ENCODE results near the gene TMEM269. TPM values are rescaled to one million over a fixed set of nuclear protein-coding genes. Genes with fewer than 3 reads are reported as not detected.

Gene TMEM269
- total RNA-seq, 1 experiment from 2014 or later, result 0.11 TPM

DNA sequence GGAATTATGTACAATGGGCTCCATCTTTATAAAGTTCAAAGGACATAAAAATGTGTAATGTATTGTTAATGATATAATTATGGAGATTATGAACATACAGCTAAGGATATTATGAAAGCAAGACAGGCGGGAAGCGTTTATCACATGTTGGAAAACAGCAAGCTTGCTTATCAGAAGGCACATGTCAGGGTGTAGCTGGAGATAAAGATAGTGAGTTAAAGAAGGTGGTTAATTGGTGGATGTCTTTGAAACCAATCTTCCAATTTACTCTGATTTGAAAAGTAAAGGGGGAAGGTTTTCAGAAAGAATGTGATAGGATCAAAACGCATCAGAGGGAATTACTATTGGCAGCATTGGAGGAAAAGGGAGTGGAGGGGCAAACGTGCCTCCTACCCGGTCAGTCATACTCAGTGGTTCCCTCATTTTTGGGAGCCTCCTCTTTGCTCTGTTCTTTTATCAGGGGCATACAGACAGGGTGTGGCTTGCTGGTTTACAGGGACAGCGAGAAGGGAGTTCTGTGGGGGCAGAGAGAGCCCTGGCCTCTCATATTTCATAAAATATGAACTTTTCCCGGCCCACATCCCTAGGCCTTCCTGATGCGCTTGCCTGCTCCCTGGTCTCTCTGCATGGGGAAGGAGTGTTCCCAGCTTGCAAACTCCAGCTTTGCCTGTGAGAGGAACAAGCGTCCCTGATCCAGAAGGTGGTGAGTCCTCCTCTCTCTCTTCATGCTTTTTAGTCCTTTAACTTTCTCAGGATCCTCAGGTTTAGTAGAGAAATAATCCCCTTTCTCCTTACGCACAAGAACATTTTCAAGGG, 40.5 kb downstream of the TMEM269 start:
- Histone ChIP-seq H4K20me1 (ENCODE audit: low read length) (no peaks in the 10 kb centered on the region), H3K9me3 (ENCODE audit: low read length) (no peaks in the 10 kb centered on the region), H3F3A (ENCODE audit: low read length, unreplicated experiment) (no peaks in the 10 kb centered on the region), H3K9ac (ENCODE audit: low read length) (no peak overlapping the region), H3K4me2 (ENCODE audit: low read length) (no peak overlapping the region), H3K4me3 (ENCODE audit: low read length) (no peak overlapping the region), H3K27ac (ENCODE audit: low read length) (no peak overlapping the region), H3K79me2 (ENCODE audit: low read length) (no peaks in the 10 kb centered on the region), H3K36me3 (ENCODE audit: low read depth, low read length) (no peaks in the 10 kb centered on the region), H3K9me2 (replicated peaks; ENCODE audit: low read length) (no peaks in the 10 kb centered on the region), H3K27me3 (ENCODE audit: low read length) (no peaks in the 10 kb centered on the region), H2AFZ (ENCODE audit: low read length) (no peak overlapping the region), H3K4me1 (ENCODE audit: insufficient read depth, low read length) (peaks cover 10% of the 10 kb centered on the region)
- no peak for ATAC-seq
- BruUV-seq (replicated peaks), result no TSS peak
- no peak for DNase-seq
- CTCF ChIA-PET, result no interaction called here
- intact Hi-C loops (cut with micrococcal nuclease), result no loop called here
- POLR2A ChIA-PET (ENCODE audit: unreplicated experiment), result no interaction called here
- TF ChIP-seq EZH2phosphoT487 (IDR thresholded peaks at IDR 0.05; ENCODE audit: borderline replicate concordance, low read length) (no peak), EZH2 (IDR thresholded peaks at IDR 0.05; ENCODE audit: low read length, unreplicated experiment) (no peak)
- TF ChIP-seq, protein P1, sequence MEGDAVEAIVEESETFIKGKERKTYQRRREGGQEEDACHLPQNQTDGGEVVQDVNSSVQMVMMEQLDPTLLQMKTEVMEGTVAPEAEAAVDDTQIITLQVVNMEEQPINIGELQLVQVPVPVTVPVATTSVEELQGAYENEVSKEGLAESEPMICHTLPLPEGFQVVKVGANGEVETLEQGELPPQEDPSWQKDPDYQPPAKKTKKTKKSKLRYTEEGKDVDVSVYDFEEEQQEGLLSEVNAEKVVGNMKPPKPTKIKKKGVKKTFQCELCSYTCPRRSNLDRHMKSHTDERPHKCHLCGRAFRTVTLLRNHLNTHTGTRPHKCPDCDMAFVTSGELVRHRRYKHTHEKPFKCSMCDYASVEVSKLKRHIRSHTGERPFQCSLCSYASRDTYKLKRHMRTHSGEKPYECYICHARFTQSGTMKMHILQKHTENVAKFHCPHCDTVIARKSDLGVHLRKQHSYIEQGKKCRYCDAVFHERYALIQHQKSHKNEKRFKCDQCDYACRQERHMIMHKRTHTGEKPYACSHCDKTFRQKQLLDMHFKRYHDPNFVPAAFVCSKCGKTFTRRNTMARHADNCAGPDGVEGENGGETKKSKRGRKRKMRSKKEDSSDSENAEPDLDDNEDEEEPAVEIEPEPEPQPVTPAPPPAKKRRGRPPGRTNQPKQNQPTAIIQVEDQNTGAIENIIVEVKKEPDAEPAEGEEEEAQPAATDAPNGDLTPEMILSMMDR (conservative IDR thresholded peaks at IDR 0.05; ENCODE audit: low read depth, low read length), result no peak

- Histone ChIP-seq H2AFZ (ENCODE audit: low read length) (no peak overlapping the region), H4K20me1 (ENCODE audit: low read length) (no peaks in the 10 kb centered on the region), H3K36me3 (ENCODE audit: low read depth, low read length) (no peaks in the 10 kb centered on the region), H3K9me2 (replicated peaks; ENCODE audit: low read length) (no peaks in the 10 kb centered on the region), H3F3A (ENCODE audit: low read length, unreplicated experiment) (no peaks in the 10 kb centered on the region), H3K27me3 (ENCODE audit: low read length) (no peaks in the 10 kb centered on the region), H3K79me2 (ENCODE audit: low read length) (no peaks in the 10 kb centered on the region), H3K4me2 (ENCODE audit: low read length) (no peak overlapping the region), H3K9me3 (ENCODE audit: low read length) (no peaks in the 10 kb centered on the region), H3K9ac (ENCODE audit: low read length) (no peak overlapping the region), H3K27ac (ENCODE audit: low read length) (no peak overlapping the region), H3K4me3 (ENCODE audit: low read length) (no peak overlapping the region), H3K4me1 (ENCODE audit: insufficient read depth, low read length) (no peaks in the 10 kb centered on the region)
- CTCF ChIA-PET, result no interaction called here
- intact Hi-C loops (cut with micrococcal nuclease), result no loop called here
- no TSS peak for BruUV-seq (replicated peaks)
- POLR2A ChIA-PET (ENCODE audit: unreplicated experiment), result no interaction called here
- no peak for ATAC-seq
- TF ChIP-seq EZH2phosphoT487 (IDR thresholded peaks at IDR 0.05; ENCODE audit: borderline replicate concordance, low read length) (no peak), EZH2 (IDR thresholded peaks at IDR 0.05; ENCODE audit: low read length, unreplicated experiment) (no peak)
- TF ChIP-seq, protein P1 (conservative IDR thresholded peaks at IDR 0.05; ENCODE audit: low read depth, low read length), result no peak
- no peak for DNase-seq
Observed at GRCh38 chr1:42830631-42831030, 45.8 kb downstream of the TMEM269 start.

GRCh38 chr1:42831273-42831672, 46.5 kb downstream of the TMEM269 start:
- Histone ChIP-seq H2AFZ (ENCODE audit: low read length) (no peak overlapping the region), H4K20me1 (ENCODE audit: low read length) (no peaks in the 10 kb centered on the region), H3K27ac (ENCODE audit: low read length) (no peak overlapping the region), H3K9me3 (ENCODE audit: low read length) (no peaks in the 10 kb centered on the region), H3K9ac (ENCODE audit: low read length) (no peak overlapping the region), H3K4me2 (ENCODE audit: low read length) (no peak overlapping the region), H3K4me1 (ENCODE audit: insufficient read depth, low read length) (no peaks in the 10 kb centered on the region), H3K79me2 (ENCODE audit: low read length) (no peaks in the 10 kb centered on the region), H3K4me3 (ENCODE audit: low read length) (no peak overlapping the region), H3K9me2 (replicated peaks; ENCODE audit: low read length) (no peaks in the 10 kb centered on the region), H3K36me3 (ENCODE audit: low read depth, low read length) (no peaks in the 10 kb centered on the region), H3F3A (ENCODE audit: low read length, unreplicated experiment) (no peaks in the 10 kb centered on the region), H3K27me3 (ENCODE audit: low read length) (no peaks in the 10 kb centered on the region)
- no peak for TF ChIP-seq EZH2phosphoT487 (IDR thresholded peaks at IDR 0.05; ENCODE audit: borderline replicate concordance, low read length)
- ChIA-PET POLR2A (ENCODE audit: unreplicated experiment) (no interaction called here), CTCF (no interaction called here)
- no TSS peak for BruUV-seq (replicated peaks)
- no peak for ATAC-seq
- no peak for DNase-seq
- intact Hi-C loops (cut with micrococcal nuclease), result no loop called here
